Thyroid gland (tissue), 4 donors: ENCODE data around the gene R3HDML.

ENCODE experiments used
- CTCF ChIP-seq, 6 experiments: fragments of 200-600 bp in 3 of 6; fragments of 450-650 bp in 3 of 6; sonication (generic) in 3 of 6; IDR thresholded peaks; one replicate each; pipeline ENCODE4 v1.5.1; 2016 to 2019; ENCODE audit warnings: antibody characterized with exemption in 6 of 6, mild to moderate bottlenecking in 2 of 6, inconsistent platforms in 1 of 6, moderate library complexity in 1 of 6
- POLR2A ChIP-seq, 2 donors: fragments of 450-650 bp; IDR thresholded peaks; one replicate each; pipeline ENCODE4 v1.6.1; 2017; ENCODE audit warnings: antibody characterized with exemption in 2 of 2, mild to moderate bottlenecking in 2 of 2, moderate library complexity in 1 of 2

- TF ChIP-seq CTCF (IDR thresholded peaks at IDR 0.05) (no peak), POLR2A (IDR thresholded peaks at IDR 0.05) (no peak)
These were observed 59.7 kb downstream of the R3HDML start for GRCh38 chr20:44396369-44397130.
